Neural cell (in vitro differentiated cells): ENCODE results near the gene ALDOA. TPM values are rescaled to one million over a fixed set of nuclear protein-coding genes. Genes with fewer than 3 reads are reported as not detected.

Experiments used
- H2AFZ ChIP-seq: fragments of 200-600, 300-800 bp; sonication (generic), shearing (Covaris generic); 2 replicates; pipeline ENCODE4 v1.6.0; 2014; ENCODE audit warnings: low read depth, mild to moderate bottlenecking, antibody characterized with exemption, low read length, moderate library complexity
- H3F3A ChIP-seq: fragments of 200-600 bp; shearing (Covaris generic); 2 replicates; pipeline ENCODE4 v1.6.1; 2016; ENCODE audit warnings: mild to moderate bottlenecking, moderate library complexity, mixed read lengths, antibody characterized with exemption, low read length; ENCODE audit not compliant: insufficient read depth, poor library complexity, severe bottlenecking
- H3K27ac ChIP-seq: fragments of 200-600, 300-800 bp; sonication (generic), shearing (Covaris generic); 2 replicates; pipeline ENCODE4 v1.5.1; 2014; ENCODE audit warnings: mild to moderate bottlenecking, low read length, moderate library complexity
- H3K27me3 ChIP-seq: fragments of 300-800, 200-600 bp; sonication (generic), shearing (Covaris generic); 2 replicates; pipeline ENCODE4 v1.6.0; 2014; ENCODE audit warnings: mild to moderate bottlenecking, low read depth, low read length, moderate library complexity; ENCODE audit not compliant: insufficient read depth
- H3K36me3 ChIP-seq: fragments of 300-800, 200-600 bp; sonication (generic), shearing (Covaris generic); 2 replicates; pipeline ENCODE4 v1.5.1; 2014; ENCODE audit warnings: mild to moderate bottlenecking, antibody characterized with exemption, low read length, moderate library complexity; ENCODE audit not compliant: insufficient read depth
- H3K4me2 ChIP-seq: fragments of 300-800, 200-600 bp; sonication (generic), shearing (Covaris generic); 2 replicates; pipeline ENCODE4 v1.6.0; 2014; ENCODE audit warnings: mild to moderate bottlenecking, low read length
- H3K4me3 ChIP-seq: fragments of 300-800, 200-600 bp; sonication (generic), shearing (Covaris generic); 2 replicates; pipeline ENCODE4 v1.5.1; 2014; ENCODE audit warnings: mild to moderate bottlenecking, low read length, moderate library complexity
- H3K79me2 ChIP-seq: fragments of 200-600 bp; shearing (Covaris generic); replicated peaks from 2 replicates; pipeline ENCODE4 v1.6.0; 2014; ENCODE audit warnings: mild to moderate bottlenecking, low read length, moderate library complexity; ENCODE audit not compliant: insufficient read depth
- H3K9ac ChIP-seq: fragments of 300-800, 200-600 bp; sonication (generic), shearing (Covaris generic); 2 replicates; pipeline ENCODE4 v1.6.1; 2016; ENCODE audit warnings: mild to moderate bottlenecking, low read length, mixed read lengths
- H3K9me2 ChIP-seq: fragments of 200-600 bp; shearing (Covaris generic); 2 replicates; pipeline ENCODE4 v1.6.1; 2016; ENCODE audit warnings: mild to moderate bottlenecking, low read length, mixed read lengths; ENCODE audit not compliant: insufficient read depth
- H3K9me3 ChIP-seq: fragments of 200-600, 300-800 bp; sonication (generic), shearing (Covaris generic); 2 replicates; pipeline ENCODE4 v1.6.1; 2016; ENCODE audit warnings: mild to moderate bottlenecking, mixed run types, low read length, moderate library complexity, mixed read lengths
- H4K20me1 ChIP-seq: fragments of 200-600 bp; shearing (Covaris generic); 2 replicates; pipeline ENCODE4 v1.6.1; 2016; ENCODE audit warnings: mild to moderate bottlenecking, mixed run types; ENCODE audit not compliant: insufficient read depth
- CTCF ChIP-seq: fragments of 450-650 bp; IDR thresholded peaks from 2 replicates; pipeline ENCODE4 v1.5.1; 2014; ENCODE audit warnings: antibody characterized with exemption, mild to moderate bottlenecking, moderate library complexity; ENCODE audit not compliant: poor library complexity, severe bottlenecking
- EP300 ChIP-seq: fragments of 450-650 bp; conservative IDR thresholded peaks from 2 replicates; pipeline ENCODE4 v1.6.1; 2014; ENCODE audit warnings: antibody characterized with exemption, mild to moderate bottlenecking, moderate library complexity; ENCODE audit not compliant: poor library complexity, severe bottlenecking
- EZH2 ChIP-seq: fragments of 200-600, 300-800 bp; shearing (Covaris generic), sonication (generic); IDR thresholded peaks from 2 replicates; pipeline ENCODE4 v1.6.1; 2014; ENCODE audit warnings: antibody characterized with exemption, low read length, borderline replicate concordance, mild to moderate bottlenecking; ENCODE audit not compliant: insufficient read depth, poor library complexity, severe bottlenecking
- MXI1 ChIP-seq: fragments of 450-650 bp; conservative IDR thresholded peaks from 2 replicates; pipeline ENCODE4 v1.6.1; 2014; ENCODE audit warnings: antibody characterized with exemption, mild to moderate bottlenecking; ENCODE audit not compliant: poor library complexity, severe bottlenecking
- POLR2AphosphoS5 ChIP-seq: IDR thresholded peaks from 2 replicates; pipeline ENCODE4 v1.6.1; 2012
- RAD21 ChIP-seq: fragments of 450-650 bp; conservative IDR thresholded peaks from 2 replicates; pipeline ENCODE4 v1.6.1; 2014; ENCODE audit warnings: antibody characterized with exemption, mild to moderate bottlenecking, moderate library complexity
- REST ChIP-seq: IDR thresholded peaks from 2 replicates; pipeline ENCODE4 v1.6.1; 2012; ENCODE audit warnings: borderline replicate concordance
- SMC3 ChIP-seq: fragments of 450-650 bp; conservative IDR thresholded peaks from 2 replicates; pipeline ENCODE4 v1.6.1; 2014; ENCODE audit warnings: antibody characterized with exemption, mild to moderate bottlenecking, moderate library complexity; ENCODE audit not compliant: poor library complexity
- TAF1 ChIP-seq: IDR thresholded peaks from 2 replicates; pipeline ENCODE4 v1.6.1; 2012; ENCODE audit warnings: low read depth
- polyA plus RNA-seq: library from polyadenylated mRNA; depleted of rRNA; stranded (reverse); fragments of >200 nt; gene quantifications from 2 replicates; pipeline ENCODE4 v1.2.3, GENCODE V29; 2014

Gene ALDOA
- polyA plus RNA-seq, 1 donor from 2014 or later: 59.3 TPM

- no peak overlapping the region for H3K4me2 ChIP-seq
- no peak overlapping the region for H3K9ac ChIP-seq
- H3K27ac ChIP-seq: no peak overlapping the region
- no peaks in the 10 kb centered on the region for H3K79me2 ChIP-seq
- no peak overlapping the region for H3K4me3 ChIP-seq
- no peaks in the 10 kb centered on the region for H3K9me3 ChIP-seq
- H2AFZ ChIP-seq: no peak overlapping the region
- H3F3A ChIP-seq: no peaks in the 10 kb centered on the region
- no peaks in the 10 kb centered on the region for H3K27me3 ChIP-seq
- peaks cover 5% of the 10 kb centered on the region for H3K36me3 ChIP-seq
- H4K20me1 ChIP-seq: no peaks in the 10 kb centered on the region
- TF ChIP-seq RAD21: no peak
- no peak for TF ChIP-seq MXI1
- TF ChIP-seq EZH2: no peak
- TF ChIP-seq SMC3: no peak
- TF ChIP-seq EP300: no peak
- TF ChIP-seq POLR2AphosphoS5: no peak
- no peak for TF ChIP-seq TAF1
- TF ChIP-seq REST: no peak
- TF ChIP-seq CTCF: no peak
- no peaks in the 10 kb centered on the region for H3K9me2 ChIP-seq
Measured at GRCh38 chr16:30084096-30084815, 18.7 kb downstream of the ALDOA start.

GRCh38 chr16:30084816-30085159, 19.2 kb downstream of the ALDOA start:
- TF ChIP-seq EP300: no peak
- no peak for TF ChIP-seq MXI1
- no peak for TF ChIP-seq POLR2AphosphoS5
- TF ChIP-seq TAF1: no peak
- TF ChIP-seq SMC3: no peak
- TF ChIP-seq REST: no peak
- no peak for TF ChIP-seq CTCF
- Histone ChIP-seq H3K27ac (no peak overlapping the region), H3K27me3 (no peaks in the 10 kb centered on the region), H3F3A (no peaks in the 10 kb centered on the region), H3K79me2 (no peaks in the 10 kb centered on the region), H3K36me3 (peaks cover 5% of the 10 kb centered on the region), H4K20me1 (no peaks in the 10 kb centered on the region), H3K9me2 (no peaks in the 10 kb centered on the region), H3K4me3 (no peak overlapping the region), H3K4me2 (no peak overlapping the region), H3K9me3 (no peaks in the 10 kb centered on the region), H3K9ac (no peak overlapping the region), H2AFZ (no peak overlapping the region)
